Limb (tissue), 2 donors: ENCODE data around the gene NECTIN2.
"Not testable (repeated sequence)": the region's sequence is repeated elsewhere in the genome, so short reads cannot be mapped to it uniquely, and the experiment has no call there.

Experiments used
- DNase-seq, 2 donors: peaks; one replicate each; pipeline ENCODE4 v3.0.0-alpha.2; 2016; ENCODE audit errors: extremely low spot score in 2 of 2

Gene NECTIN2

DNA sequence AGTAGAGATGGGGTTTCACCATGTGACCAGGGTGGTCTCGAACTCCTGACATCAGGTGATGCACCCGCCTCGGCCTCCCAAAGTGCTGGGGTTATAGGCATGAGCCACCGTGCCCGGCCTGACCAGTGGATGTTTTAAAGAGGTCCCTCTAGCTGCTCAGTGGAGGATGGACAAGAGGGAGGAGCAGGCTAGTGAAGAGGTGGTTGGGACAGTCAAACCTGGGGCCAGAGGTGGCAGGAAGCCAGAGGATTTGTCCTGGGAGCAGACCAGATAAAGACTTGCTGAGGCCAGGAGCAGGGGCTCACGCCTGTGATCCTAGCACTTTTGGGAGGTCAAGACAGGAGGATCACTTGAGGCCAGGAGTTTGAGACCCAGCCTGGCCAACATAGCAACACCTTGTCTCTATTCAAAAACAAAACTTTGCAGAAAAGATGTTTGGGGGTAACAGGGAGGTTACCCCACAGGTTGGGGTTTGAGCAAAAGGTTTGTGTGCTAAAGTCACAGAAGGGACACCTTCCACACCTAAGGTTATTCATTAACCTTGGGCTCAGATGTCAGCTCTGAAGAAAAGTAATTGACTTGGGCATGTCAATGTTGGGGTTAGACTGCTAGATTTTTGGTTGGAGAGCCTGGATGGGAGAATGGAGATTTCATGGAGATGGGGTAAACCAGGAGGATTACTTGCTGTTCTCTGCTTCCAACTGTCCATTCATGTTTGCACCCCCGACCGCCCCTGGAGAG lies 28.2 kb upstream of the NECTIN2 start:
- no peak for DNase-seq

DNA sequence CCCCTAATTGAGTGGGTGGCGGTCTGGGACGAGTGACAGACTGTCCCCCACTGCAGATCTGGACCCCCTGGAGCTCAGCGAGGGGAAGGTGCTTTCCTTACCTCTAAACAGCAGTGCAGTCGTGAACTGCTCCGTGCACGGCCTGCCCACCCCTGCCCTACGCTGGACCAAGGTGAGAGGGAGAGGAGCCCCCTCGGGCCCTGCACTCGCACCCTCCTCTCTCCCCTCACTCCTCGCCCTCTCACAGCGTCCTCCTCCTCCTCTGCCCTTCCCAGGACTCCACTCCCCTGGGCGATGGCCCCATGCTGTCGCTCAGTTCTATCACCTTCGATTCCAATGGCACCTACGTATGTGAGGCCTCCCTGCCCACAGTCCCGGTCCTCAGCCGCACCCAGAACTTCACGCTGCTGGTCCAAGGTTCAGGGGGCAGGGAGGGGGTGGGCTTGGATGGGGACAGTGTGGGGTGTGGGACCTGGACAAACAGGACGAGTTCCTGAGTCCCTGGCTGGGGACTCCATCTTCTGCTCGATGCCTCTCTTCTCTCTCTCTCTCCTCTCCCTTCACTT lies 27.5 kb upstream of the NECTIN2 start:
- DNase-seq: no peak

DNA sequence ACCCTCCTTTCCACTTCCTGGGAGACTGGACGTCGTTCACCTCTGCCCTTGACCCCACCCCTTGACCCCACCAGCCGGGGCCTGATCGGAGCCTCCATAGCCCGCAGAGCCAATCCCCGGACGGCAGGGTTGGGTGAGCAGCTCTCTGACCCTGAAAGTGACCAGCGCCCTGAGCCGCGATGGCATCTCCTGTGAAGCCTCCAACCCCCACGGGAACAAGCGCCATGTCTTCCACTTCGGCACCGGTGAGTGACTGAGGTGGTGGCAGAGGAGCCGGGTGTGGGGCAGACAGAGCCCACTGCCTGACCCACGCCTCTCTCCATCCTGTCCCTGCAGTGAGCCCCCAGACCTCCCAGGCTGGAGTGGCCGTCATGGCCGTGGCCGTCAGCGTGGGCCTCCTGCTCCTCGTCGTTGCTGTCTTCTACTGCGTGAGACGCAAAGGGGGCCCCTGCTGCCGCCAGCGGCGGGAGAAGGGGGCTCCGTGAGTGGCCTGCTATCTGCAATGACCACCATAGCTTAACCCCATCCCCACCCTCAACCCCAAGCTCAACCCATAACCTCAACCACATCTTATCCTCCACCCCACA lies 26.8 kb upstream of the NECTIN2 start:
- no peak for DNase-seq

DNA sequence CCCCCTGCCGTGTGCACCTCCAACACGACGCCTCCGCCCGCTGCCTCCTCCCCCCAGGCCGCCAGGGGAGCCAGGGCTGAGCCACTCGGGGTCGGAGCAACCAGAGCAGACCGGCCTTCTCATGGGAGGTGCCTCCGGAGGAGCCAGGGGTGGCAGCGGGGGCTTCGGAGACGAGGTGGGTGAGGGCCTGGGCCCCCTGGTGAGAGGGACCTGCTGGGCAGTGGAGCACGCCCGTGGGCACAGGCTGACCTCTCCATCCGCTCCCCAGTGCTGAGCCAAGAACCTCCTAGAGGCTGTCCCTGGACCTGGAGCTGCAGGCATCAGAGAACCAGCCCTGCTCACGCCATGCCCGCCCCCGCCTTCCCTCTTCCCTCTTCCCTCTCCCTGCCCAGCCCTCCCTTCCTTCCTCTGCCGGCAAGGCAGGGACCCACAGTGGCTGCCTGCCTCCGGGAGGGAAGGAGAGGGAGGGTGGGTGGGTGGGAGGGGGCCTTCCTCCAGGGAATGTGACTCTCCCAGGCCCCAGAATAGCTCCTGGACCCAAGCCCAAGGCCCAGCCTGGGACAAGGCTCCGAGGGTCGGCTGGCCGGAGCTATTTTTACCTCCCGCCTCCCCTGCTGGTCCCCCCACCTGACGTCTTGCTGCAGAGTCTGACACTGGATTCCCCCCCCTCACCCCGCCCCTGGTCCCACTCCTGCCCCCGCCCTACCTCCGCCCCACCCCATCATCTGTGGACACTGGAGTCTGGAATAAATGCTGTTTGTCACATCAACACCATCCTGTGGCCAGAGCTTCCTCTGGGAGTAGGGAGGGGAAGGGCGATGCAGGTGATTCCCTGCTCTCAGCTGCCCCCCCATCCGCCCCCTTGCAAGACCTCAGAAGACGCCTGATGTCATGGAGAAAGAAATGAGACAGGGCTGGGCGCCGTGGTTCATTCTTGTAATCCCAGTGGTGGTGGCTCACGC lies 25.2 kb upstream of the NECTIN2 start:
- DNase-seq: no peak

DNA sequence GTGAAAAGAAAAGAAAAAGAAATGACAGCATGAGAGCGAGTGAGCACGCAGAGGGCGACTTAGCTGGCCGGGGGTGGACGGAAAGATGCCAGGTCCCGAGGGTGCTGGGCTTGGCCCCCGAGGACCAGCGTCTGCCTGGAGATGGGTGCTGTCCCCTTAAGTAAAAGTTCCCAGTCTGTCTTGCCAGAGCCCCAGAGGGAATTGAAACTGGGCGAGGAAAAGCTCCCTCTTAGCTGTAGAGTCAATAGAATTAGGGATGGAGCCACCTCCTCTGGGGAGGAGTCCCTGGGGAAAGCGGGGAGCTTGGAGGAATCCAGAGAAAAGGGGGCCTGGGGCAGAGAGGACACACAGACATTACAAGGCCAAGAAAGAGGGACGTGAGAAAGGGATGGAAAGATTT lies 23.9 kb upstream of the NECTIN2 start:
- no peak for DNase-seq

DNA sequence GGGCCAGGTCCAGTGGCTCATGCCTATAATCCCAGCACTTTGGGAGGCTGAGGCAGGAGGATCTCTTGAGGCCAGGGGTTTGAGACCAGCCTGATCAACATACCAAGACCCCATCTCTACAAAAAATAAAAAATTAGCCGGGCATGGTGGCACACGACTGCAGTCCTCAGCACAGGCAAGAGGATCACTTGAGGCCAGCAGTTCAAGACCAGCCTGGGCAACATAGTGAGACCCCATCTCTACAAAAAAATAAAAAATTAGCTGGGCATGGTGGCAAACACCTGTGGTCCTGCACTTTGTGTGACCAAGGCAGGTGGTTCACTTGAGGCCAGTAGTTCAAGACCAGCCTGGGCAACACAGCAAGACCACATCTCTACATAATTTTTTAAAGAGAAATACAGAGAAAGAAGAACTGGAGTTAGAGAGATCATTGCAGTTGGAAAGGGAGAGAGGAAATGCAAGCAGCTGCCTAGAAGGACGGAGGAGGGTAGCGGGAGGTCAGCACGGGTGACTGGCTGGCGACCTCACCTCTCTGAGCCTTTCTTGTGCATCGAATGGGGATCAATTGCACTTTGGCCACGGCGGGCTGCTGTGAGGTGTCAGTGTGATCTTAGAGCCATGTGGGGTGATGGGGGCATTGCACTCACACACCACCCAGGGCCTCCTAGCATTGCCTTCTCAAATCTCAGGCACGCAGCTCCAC lies 23.3 kb upstream of the NECTIN2 start:
- no peak for DNase-seq

DNA sequence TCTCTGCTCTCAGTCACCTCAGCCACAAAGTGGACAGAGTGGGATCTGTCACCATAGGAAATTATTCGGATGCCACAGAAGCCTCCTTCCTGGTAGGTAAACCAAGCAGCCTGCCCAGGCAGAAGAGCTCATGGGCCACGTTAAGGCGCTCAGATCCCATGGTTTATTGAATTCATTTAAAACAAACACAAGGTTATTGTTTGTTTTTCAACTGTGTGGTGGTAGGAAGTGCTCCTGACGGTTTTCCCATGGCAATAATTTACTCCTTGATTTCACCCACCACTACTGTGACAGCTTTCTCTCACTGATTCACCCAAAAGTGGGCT lies 22.8 kb upstream of the NECTIN2 start:
- no peak for DNase-seq

DNA sequence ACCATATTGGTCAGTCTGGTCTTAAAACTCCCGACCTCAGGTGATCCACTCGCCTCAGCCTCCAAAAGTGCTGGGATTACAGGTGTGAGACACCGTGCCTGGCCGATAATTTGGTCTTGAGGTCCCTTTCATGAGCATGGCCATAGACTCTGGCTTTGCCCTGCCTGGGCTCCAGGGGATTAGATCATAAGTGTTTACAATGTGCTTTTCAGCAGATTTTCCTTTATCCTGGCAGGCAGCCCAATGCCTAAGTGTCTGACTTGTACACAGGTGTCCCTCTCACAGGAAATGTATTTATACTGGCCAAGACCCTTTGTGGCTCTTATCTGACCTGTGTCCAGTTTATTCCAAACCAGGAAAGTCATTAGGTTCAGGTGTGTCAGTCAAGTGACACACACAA lies 21.3 kb upstream of the NECTIN2 start:
- no peak for DNase-seq

DNA sequence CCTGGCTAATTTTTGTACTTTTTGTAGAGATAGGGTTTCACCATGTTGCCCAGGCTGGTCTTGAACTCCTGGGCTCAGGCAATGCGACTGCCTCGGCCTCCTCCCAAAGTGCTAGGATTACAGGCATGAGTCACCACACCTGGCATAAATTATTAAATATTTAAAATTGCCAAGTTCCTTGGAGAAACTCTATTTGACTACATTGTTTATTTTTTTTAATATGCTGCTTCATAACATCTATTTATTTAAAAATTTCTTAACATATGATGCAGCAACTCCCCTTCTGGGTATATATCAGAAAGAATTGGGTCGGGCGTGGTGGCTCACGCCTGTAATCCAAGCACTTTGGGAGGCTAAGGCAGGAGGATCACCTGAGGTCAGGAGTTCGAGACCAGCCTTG lies 13.2 kb upstream of the NECTIN2 start:
- not testable (repeated sequence) for DNase-seq

DNA sequence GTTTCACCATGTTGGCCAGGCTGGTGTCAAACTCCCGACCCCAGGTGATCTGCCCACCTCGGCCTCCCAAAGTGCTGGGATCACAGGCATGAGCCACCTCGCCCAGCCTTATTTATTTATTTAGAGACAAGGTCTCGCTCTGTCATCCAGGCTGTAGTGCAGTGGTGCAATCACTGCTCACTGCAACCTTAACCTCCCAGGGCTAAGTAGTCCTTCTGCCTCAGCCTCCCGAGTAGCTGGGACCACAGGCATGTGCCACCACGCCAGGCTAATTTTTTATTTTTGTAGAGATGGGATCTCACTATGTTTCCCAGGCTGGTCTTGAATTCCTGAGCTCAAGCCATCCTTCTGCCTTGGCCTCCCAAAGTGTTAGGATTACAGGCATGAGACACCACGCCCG lies 11.7 kb upstream of the NECTIN2 start:
- not testable (repeated sequence) for DNase-seq

DNA sequence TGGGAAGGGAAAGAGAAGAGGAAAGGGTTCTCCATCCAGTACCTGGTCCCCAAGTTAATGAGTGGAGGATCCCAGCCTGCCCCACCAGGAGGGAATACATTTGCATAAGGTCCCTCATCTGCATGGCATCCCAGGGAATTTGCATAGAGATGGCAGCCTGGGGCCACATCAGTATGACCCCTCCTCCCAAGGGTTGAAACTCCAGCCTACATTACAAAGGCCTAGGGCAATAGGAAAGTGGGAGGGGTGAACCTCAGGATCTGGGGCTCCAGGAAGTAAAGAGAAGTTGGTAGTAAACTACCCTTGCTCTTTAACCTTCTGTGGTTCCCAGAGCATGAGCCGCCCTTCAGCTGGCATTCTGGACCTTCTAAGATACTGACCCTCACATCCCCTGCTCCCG lies 6.8 kb upstream of the NECTIN2 start:
- no peak for DNase-seq

DNA sequence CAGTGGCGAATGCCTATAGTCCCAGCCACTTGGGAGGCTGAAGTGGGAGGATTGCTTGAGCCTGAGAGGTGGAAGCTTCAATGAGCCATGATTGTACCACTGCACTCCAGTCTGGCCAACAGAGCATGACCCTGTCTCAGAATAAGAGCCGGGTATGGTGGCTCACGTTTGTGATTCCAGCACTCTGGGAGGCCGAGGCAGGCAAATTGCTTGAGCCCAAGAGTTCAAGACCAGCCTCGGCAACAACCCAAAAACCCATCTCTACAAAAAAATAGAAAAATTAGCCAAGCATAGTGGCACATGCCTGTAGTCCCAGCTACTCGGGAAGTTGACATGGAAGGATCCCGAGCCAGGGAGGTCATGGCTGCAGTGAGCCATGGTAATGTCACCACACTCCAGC lies 5.3 kb upstream of the NECTIN2 start:
- no peak for DNase-seq

DNA sequence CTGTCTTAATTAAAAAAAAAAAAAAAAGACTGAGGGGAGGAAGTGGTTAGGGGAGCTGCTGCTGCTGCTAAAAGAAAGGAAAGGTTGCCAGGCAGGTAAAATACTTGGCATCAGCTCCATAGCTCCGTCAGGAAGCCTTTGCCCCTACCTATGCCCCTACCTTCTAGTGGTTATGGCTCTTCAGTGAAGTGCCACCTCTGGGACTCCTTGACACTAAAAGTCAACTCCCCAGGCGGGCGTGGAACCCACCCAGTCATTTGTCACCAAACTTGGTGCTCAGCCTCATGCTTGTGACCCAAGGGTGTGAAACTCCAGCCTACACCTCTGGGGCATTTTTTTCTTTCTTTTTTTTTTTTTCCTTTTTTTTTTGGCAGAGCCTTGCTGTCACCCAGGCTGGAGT lies 4.9 kb upstream of the NECTIN2 start:
- no peak for DNase-seq

DNA sequence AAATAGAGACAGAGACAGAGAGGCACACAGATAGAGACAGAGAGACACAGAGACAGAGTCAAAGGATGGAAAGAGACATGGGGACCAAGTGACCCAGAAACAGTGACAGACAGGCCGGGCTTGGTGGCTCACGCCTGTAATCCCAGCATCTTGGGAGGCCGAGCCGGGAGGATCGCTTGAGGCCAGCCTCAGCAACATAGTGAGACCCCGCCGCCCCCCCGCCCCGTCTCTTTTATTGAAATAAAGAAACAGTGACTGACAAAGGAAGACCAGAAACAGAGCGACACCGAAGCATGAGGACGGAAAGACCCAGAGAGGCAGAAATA lies 848 bp upstream of the NECTIN2 start:
- no peak for DNase-seq

DNA sequence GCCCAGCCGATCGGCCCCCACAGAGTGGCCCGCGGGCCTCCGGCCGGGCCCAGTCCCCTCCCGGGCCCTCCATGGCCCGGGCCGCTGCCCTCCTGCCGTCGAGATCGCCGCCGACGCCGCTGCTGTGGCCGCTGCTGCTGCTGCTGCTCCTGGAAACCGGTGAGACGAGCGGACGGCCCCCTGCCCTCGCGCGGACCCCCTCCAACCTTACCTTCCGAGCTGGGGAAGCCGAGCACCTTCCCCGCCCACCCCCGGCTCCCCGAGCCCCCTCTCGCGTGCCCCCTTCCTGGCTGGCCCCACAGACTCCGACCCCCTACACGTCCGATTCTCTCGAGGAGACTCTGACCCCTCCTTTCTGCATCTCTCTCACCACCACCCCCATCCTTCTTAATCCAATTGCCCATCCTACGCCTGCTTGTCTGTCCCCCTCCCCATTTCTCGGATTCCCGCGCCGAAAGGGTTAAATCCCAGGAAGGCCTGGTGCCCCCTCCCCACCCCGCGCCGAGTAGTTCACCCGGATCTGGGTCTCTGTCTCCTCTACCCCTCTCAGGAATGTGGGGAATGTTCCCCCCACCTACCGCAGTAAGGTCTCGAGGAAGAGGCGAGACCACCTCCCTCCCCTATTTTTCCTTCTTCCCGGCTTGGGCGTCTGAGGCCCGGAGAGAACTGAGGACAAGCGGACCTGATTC lies 502 bp downstream of the NECTIN2 start:
- peak; percentile 19 to 82 for DNase-seq

DNA sequence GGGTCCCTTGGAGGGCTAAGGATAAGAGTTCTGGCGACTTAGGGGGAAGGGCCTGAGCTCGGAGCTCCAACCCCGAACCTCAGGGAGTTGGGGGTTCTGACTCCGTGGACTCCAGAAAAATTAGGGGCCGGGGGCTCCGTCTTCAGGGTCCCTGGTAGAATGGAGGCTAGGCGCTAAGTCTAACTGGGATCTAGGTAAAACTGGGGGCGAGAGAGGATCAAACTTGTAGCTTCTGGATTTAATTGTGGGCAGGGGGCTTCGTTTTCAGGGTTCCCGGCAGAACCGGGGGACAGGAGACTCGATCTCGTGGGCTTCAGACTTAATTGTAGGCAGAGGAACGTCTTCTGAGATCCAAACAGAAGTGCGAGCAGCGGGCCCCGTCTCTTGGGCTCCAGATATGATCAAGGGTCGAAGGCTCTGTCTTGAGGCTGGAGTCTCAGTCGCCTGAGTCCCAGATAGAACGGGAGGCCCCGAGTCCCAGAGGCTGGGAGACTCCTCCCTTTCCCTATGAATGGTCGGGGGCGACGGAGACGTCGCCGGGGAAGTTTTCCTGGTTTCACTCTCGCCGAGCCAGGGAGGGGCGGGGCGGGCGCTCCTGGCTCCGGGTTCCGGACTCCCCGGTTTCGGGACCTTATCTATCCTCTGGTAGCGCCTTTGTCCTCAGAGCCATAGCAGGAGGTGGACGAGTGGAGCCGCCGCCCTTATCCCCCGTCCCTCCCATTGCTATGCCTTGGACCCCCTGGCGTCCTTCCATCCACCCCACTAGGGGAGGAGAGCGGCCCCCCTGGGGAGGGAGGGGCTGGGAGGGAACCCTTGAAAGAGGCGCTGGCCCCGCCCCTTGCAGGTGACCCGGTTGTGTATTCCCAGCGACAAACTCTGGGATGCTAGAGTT lies 1.3 kb downstream of the NECTIN2 start:
- DNase-seq: peak; percentile 15 to 75

DNA sequence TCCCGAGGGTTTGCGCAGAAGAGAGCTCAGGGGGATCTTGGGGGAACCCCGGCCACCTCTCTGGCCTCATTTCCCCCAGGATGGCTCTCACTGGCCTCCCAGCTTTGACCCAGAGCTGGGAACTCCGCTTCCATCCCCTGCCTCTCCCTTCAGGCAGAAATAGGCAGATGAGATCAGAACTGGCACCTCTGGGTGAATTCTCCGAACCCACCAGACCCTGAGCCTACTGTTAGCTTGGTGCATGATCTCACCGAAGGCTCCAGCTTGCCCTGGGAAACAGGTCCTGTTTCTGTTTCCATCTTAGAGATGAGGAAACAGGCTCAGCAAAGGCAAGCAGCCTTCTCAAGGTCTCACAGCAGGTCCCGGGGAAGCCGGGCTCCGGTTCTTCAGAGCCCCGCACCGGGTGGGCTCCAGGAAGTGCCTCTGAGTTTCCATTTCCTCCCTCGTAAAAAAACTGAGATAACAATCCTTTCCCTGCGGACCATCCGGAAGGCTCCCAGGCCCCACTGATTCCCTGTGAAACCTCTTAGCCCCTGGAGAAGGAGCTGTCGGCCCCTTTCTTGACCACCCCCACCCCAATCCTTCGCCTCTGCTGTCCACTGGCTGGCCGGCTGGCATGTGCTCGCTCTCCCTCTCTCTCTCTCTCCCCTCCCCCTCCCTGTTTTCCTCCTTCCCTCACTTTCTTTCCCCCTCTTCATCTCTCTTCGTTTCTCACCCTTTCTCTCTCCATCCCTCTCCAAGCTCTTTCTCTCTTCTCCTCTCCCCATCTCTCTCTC lies 2.1 kb downstream of the NECTIN2 start:
- DNase-seq: peak in 1 of 2 donors; percentile 50

DNA sequence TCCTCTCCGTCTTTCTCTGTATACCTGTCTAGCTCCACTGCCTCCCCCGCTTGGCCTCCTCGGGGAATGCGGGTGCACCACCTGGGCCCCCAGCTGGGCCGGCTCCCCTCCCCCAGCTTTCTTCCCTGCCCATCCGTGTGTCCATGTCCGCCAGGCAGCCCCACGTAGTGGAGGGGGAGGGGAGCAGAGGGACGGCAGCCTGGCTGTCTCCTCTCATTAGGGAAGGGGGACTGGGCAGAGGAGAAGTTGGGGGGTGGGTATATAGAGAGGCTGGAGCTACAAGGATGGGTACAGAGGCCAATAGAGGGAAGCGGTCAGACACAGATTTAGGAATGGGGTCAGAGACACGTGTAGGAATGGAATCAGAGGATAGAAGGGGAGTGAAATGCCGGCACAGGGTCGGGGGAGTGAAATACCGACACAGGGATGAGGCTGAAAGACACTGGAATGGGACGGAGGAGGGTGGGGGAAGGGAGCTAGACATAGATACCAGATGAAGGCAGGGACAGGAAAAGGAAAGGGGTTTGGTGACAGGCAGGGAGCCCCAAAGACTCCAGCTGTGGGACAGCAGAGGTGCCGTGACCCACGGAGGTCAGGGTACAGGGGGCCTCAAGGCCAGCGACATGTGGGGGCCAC lies 2.8 kb downstream of the NECTIN2 start:
- peak in 1 of 2 donors; percentile 53 for DNase-seq

DNA sequence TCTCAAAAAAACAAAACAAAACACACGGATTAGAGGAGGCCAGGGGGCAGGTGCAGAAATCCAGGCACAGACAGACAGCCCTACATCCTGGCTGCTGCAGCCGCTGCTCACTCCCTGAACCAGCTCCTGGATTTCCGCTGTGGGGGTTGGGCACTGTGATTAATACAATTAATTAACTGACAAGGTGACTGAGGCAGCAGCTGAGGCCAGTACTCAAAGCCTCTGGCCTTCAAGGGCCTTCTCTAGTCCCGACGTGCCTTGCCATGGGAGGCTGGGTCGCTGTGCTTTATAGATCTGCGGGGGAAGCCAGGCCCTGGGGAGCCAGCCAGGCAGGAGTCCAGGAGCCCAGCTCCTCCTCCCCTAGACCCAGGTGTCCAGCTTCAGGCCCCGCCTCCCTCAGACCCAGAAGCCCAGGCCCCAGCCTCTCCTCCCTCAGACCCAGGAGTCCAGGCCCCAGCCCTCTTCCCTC lies 4.6 kb downstream of the NECTIN2 start:
- no peak for DNase-seq
